ENCODE results near the gene PRTG.
"Not testable (repeated sequence)": the region's sequence is repeated elsewhere in the genome, so short reads cannot be mapped to it uniquely, and the experiment has no call there.

PRTG gene

DNA sequence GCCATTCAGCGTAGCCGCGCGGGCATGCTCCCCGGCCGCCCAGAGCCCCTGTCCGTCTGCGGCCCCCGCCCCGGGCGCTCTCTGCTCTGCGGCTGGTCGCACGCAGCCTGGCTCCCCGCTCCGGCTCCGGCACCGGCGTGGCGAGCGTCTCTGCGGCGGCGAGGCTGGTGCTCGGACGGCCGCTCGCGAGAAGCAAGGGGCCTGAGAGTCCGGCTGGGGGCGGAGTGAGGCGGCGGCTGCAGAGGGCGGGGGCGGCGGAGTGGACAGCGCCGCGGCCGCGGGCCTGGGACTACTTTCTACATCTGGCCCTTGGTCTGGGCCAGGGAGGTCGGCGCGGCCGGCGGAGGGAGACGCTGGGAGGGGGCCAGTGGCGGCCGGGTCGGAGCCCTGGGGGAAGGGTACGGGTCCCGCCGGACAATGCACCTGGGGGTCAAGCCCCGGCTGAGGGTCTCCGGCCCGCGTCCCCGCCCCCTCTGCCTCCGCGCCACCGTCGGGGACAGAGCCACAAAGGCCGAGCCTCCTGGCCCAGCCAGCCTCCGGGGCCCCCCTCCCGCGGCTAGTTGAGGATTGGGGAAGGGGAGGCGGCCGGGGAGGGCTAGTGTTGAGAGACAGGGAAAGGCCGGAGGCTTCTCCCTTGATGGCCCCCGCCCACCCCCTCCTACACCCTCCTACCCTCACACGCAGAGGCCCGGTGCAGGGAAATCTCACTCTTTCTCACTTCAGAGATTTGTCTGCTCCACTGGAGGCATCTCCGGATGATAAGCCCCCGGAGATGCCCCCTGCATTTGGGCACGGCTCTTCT lies at the start of gene PRTG:
PRTG (minus strand) TSS at position 226 of the 802 bp plus-strand sequence; CDS start at position 5, 221 bp downstream.
- peak; percentile 70 for DNase-seq (ENCODE audit: low read depth)

- DNase-seq (ENCODE audit: low read depth) = peak; percentile 82
These were observed 48.8 kb upstream of the PRTG start for GRCh38 chr15:55791551-55792400.

DNA sequence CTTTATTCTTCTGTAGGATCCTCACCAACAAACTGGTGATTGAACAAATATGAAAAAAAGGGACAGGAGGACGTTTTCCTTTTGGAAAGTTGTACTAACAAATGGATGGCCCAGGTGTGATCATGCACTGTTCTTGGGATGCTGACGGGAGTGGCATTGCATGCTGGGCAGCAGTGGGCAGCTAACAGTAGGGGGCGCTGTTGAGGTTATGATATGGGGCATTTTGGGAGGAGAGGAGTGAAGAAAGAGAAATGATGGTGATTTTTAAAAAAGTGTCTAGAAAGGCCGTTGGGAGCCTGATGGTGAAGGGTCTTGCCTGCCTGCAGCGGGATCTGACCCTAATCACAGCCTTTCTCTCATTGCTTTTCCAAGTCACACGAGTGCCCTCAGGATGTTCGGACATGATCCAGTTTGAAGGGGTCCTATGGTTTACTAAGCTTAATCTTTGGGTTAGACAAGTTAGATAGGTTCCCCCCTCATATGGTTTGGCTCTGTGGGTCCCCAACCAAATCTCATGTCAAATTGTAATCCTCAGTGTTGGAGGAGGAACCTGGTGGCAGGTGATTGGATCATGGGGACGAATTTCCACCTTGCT lies 46.2 kb upstream of the PRTG start:
- DNase-seq (ENCODE audit: low read depth) = peak; percentile 22

DNA sequence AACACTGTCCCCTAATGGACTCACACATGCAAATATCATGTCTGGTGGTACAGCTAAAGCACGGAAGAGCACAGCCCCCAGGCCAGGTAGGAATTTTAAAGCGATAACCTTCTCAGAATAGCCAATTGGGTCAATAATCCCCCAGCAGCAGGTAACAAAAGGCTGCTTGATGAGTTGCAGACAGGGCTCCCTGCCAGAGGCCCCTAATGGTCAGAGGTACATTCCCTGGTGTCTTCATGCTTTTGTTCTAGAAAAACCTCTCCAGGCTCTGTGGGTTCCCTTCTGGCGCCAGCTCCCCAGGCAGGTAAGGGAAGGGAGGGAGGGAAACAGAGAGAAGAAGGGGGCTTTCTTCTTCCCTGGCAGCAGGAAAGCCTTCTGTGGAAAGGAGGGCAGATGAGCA lies 43.4 kb upstream of the PRTG start:
- no peak for DNase-seq (ENCODE audit: low read depth)

GRCh38 chr15:55785593-55785992 lies 42.6 kb upstream of the PRTG start:
- not testable (repeated sequence) for DNase-seq (ENCODE audit: low read depth)

DNA sequence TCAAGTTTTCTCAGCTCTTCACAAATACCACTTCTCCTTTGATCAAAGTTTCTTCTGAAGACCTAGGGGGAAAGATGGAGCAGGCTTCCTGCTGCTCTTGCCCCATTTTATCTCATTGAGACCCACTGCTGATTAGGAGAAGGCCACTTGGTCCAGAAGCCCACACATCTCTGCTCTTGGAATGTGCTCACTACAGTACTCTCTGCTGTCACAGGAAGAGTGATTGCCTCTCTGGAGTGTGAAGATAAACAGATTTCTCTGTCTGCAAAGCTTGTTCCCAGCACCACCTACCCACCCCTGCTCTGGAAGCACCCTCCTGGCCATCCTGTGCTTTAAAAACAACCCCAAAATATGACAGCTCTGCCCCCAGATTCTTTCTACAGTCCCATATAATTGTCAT lies 41.3 kb upstream of the PRTG start:
- DNase-seq (ENCODE audit: low read depth) = no peak

DNA sequence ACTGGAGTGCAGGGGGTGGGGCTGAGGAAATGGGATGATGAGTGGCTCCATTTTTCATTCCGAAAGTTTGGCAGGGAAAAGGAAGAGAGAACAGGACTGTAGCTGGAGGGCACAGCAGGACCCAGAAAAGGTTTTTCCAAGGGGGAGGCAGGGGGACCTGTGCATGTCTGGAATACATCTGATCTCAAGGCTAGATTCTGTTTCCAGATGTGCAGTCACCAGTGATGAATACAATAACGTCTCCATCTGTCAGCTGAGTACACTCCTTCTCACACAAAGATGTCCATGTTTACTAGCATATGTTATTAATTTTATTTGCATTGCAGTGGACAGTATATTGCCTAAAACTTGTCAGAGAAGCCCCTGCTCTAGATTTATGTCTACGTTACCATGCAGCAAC lies 39.9 kb upstream of the PRTG start:
- DNase-seq (ENCODE audit: low read depth) = no peak

DNA sequence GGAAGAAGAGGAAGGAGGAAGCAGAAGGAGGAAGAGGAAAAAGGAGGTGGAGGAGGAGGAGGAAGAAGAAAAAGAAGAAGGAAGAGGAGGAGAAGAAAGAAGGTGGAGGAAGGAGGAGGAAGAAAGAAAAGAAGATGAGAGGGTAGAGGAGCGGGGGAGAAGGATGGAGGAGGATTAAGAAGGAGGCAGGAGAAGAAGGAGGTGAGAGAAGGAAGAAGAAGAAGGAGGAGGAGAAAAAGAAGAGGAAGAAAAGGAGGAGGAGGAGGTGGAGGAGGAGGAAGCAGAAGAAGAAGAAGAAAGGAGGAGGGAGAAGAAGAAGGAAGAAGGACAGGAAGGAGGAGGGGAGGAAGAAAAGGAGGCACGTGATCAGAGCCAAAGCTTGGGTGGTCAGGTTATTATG lies 37.3 kb upstream of the PRTG start:
- no peak for DNase-seq (ENCODE audit: low read depth)

- DNase-seq (ENCODE audit: low read depth) = no peak
These were observed 36.0 kb upstream of the PRTG start for GRCh38 chr15:55778932-55779331.

DNA sequence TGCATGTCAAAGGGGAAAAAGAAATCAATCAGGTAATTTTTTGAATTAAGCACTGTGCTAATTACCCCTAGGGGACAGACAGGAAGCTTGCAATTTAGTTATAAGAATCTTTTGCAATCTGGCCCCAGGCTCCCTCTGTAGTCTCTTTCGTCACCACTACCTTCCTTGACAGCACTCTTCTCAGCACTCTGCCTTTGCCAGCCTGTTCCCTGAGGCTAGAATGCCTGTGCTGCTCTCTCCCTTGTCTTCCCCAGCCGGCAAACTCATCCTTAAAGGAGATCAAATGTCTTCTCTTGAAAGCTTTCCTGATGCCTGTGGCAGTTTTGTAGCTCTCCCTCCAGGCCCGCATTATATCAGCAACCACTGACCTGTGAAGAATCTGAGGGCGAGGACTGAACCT lies 32.4 kb upstream of the PRTG start:
- peak; percentile 79 for DNase-seq (ENCODE audit: low read depth)

DNA sequence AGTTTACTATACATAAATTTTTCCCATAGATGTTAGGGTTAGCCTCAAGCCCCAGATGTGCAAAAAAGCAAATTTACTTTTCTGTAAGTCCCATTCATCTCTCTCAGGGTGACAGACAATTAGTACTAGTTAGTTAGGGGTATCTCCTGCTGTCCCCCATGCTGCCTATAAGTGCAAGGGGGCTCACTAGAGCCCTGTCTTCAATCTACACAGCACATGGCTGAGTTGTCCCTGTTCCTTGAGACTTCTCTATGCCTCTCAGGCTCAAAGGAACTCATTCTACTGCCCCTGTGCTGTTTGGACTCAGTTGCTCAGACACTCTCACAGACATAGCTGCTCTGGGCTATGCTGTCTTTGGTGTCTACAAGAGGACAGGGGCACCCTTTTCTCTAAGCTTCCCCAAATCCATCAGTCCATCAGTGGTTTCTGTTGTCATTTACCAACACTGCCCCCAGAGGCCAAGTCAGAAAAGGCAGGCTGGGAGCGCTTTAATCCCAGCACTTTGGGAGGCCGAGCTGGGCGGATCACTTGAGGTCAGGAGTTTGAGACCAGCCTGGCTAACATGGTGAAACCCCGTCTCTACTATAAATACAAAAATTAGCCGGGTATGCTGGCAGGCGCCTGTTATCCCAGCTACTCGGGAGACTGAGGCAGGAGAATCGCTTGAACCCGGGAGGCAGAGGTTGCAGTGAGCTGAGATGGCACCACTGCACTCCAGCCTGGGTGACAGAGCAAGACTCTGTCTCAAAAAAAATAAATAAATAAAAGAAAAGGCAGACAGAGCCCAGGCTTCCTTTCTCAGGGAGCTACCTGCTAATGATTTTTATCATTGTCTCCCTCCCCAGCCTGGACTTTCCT lies 31.4 kb upstream of the PRTG start:
- DNase-seq (ENCODE audit: low read depth) = peak; percentile 39

DNA sequence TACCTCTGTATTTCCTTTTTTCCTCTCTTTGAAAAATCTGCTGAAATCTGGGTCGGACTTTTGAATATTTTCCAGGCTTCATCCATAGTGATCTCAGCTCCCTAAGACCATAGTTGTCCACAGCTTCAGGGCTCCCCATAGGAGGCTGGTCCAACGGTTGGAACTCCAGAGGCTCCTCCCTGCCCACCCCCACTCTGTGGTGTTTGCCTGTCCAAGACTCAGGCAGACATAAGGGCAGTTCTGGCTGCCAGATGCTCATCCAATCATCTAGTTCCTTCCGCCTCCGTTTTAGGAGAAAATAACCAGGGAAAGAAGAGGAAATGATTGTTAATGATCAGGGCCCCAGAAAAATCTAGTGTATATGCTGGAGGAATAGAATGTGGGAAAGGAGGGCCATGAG lies 27.9 kb upstream of the PRTG start:
- peak; percentile 27 for DNase-seq (ENCODE audit: low read depth)

DNA sequence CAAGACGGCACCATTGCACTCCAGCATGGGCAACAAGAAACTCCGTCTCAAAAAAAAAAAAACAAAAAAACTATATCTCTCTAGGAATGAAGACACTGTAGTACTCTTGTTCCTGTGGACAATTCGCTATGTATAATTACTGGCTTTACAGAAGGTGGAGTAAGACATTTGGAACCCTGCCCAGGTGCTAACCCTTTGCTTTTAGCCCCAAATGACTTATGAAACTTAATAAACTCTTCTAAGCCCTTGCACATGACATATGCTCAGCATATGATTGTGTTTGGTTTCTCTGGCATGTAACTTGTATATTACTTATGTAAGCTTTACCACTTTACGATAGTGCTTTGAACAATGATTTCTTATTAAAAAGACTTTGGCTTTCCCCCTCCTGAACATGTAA lies 27.3 kb upstream of the PRTG start:
- DNase-seq (ENCODE audit: low read depth) = no peak

DNA sequence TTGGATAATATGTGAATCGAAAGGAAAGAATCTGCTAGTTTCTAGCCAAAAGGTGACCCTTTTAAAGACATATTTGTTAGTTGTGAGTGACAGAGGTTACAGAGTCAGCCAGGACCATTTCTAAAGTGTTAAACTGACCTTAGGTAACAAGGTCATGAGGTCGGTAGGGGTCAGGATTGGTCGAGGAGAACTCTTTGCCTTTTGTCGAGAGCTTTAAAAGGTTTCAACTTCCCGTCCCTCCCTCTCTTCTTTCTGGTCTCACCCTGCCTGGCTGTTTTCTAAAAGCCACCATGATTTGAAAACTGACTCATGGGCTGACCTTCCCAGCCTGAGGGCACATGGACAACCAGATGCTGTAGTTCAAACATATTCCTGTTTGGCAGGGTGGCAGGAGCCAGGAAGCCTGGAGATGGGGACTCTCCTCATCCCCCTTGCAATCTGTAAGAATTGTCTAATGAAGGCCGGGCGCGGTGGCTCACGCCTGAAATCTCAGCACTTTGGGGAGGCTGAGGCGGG lies 25.8 kb upstream of the PRTG start:
- DNase-seq (ENCODE audit: low read depth) = peak; percentile 53

GRCh38 chr15:55766676-55767075 lies 23.7 kb upstream of the PRTG start:
- DNase-seq (ENCODE audit: low read depth) = no peak

GRCh38 chr15:55764398-55764797 lies 21.4 kb upstream of the PRTG start:
- DNase-seq (ENCODE audit: low read depth) = no peak

GRCh38 chr15:55758580-55758986 lies 15.6 kb upstream of the PRTG start:
- peak; percentile 35 for DNase-seq (ENCODE audit: low read depth)

GRCh38 chr15:55753433-55753832 lies 10.5 kb upstream of the PRTG start:
- not testable (repeated sequence) for DNase-seq (ENCODE audit: low read depth)

GRCh38 chr15:55750706-55751105 lies 7.8 kb upstream of the PRTG start:
- no peak for DNase-seq (ENCODE audit: low read depth)

DNA sequence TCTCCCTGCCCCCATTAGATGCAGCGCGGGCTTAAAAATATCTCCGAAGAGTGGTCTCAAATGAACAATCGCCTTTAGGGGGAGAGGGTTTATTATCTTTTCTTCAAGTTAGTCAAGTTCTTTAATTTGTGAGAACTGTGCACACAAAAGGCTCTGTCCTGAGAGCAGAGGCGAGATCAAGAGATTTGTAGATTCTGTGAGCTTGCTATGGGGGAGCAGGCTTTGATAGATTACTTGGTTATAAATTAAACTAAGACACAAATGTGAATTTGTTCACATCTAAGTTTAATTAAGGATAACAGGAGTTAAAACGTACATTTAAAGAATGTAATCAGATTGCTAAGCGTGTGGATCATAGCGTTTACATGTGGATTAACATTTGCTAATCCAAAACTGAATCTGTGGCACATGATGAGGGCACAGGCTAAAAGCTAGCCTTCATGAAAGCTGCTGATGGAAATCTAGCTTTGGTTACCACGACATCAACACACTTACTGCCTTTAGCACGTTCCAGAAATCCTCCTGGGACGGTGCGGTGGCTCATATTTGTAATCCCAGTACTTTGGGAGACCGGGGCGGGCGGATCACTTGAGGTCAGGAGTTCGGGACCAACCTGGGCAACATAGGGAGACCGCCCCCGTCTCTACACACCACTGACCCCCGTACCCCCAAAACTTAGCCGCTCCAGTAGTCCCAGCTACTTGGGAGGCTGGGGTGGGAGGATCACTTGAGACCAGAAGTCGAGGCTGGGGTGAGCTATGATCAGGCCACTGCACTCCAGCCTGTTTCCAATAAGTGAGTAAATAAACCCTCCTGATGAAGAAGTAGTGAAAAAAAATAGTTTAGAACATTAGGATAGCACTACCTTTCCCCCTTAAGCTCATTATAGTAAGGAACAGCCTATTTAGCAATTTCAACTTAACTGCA lies 1.0 kb upstream of the PRTG start:
- DNase-seq (ENCODE audit: low read depth) = no peak
